ENCODE data around the gene PHOX2B. TPM values are rescaled to one million over a fixed set of nuclear protein-coding genes. Genes with fewer than 3 reads are reported as not detected.

Gene PHOX2B
- not detected in 2 replicates for total RNA-seq

GRCh38 chr4:41748571-41749475 lies at the start of gene PHOX2B:
TSS of gene PHOX2B (minus strand) at chr4:41748725. CDS start at chr4:41748610, 115 bp downstream.

Other genes starting within 250 kb of the PHOX2B start
- gene LIMCH1, start 210.6 kb downstream of the PHOX2B start, total RNA-seq = 151 and 156 TPM in 2 replicates
- gene TMEM33, start 186.7 kb upstream of the PHOX2B start, total RNA-seq = 41.9 and 59.3 TPM in 2 replicates
- under 0.01 and 0.23 TPM in 2 replicates for gene DCAF4L1, start 233.0 kb upstream of the PHOX2B start, total RNA-seq
- 74.5 and 120 TPM in 2 replicates for gene SLC30A9, start 241.8 kb upstream of the PHOX2B start, total RNA-seq